HEK293T (cell line): ENCODE data around the gene HEXIM2.

Experiments
- CTCF ChIA-PET: fragments of 350-600 bp; formaldehyde crosslinking; extraction: SDS; loops from one replicate; lab custom pipeline; 2021; ENCODE audit warnings: antibody characterized with exemption, inconsistent platforms; lab: Yijun Ruan, JAX
- POLR2A ChIA-PET: fragments of 350-600 bp; formaldehyde crosslinking; extraction: SDS; loops from one replicate; lab custom pipeline; 2020; ENCODE audit warnings: antibody characterized with exemption, inconsistent platforms; lab: Yijun Ruan, JAX
- DNase-seq: peaks from one replicate; pipeline ENCODE4 v3.0.0; 2012; ENCODE audit warnings: mixed read lengths; ENCODE audit errors: extremely low spot score
- ARNT ChIP-seq: fragments of 450-650 bp; IDR thresholded peaks from 2 replicates; pipeline ENCODE4 v1.6.1; 2017; ENCODE audit warnings: mild to moderate bottlenecking
- BHLHE40 ChIP-seq: fragments of 450-650 bp; IDR thresholded peaks from 2 replicates; pipeline ENCODE4 v1.6.1; 2016; ENCODE audit warnings: mild to moderate bottlenecking, moderate library complexity, borderline replicate concordance
- CTBP1 ChIP-seq: fragments of 450-650 bp; IDR thresholded peaks from 2 replicates; pipeline ENCODE4 v1.6.1; 2016; ENCODE audit warnings: borderline replicate concordance
- ELF4 ChIP-seq: fragments of 450-650 bp; IDR thresholded peaks from 2 replicates; pipeline ENCODE4 v1.6.1; 2017; ENCODE audit warnings: antibody characterized with exemption
- FOXA1 ChIP-seq: fragments of 450-650 bp; IDR thresholded peaks from 2 replicates; pipeline ENCODE4 v1.6.1; 2016; ENCODE audit warnings: mild to moderate bottlenecking
- FOXK2 ChIP-seq: fragments of 450-650 bp; IDR thresholded peaks from 2 replicates; pipeline ENCODE4 v1.6.1; 2016; ENCODE audit warnings: mild to moderate bottlenecking
- FOXM1 ChIP-seq: fragments of 450-650 bp; IDR thresholded peaks from 2 replicates; pipeline ENCODE4 v1.6.1; 2017; ENCODE audit warnings: mild to moderate bottlenecking, borderline replicate concordance
- HDGF ChIP-seq: fragments of 450-650 bp; IDR thresholded peaks from 2 replicates; pipeline ENCODE4 v1.6.1; 2017; ENCODE audit warnings: antibody characterized with exemption, borderline replicate concordance
- L3MBTL2 ChIP-seq: fragments of 450-650 bp; conservative IDR thresholded peaks from 2 replicates; pipeline ENCODE4 v1.6.1; 2016; ENCODE audit warnings: mild to moderate bottlenecking
- LEF1 ChIP-seq: fragments of 450-650 bp; IDR thresholded peaks from 2 replicates; pipeline ENCODE4 v1.6.1; 2017; ENCODE audit warnings: mild to moderate bottlenecking, borderline replicate concordance
- NFRKB ChIP-seq: fragments of 450-650 bp; IDR thresholded peaks from 2 replicates; pipeline ENCODE4 v1.6.1; 2016; ENCODE audit warnings: mild to moderate bottlenecking, moderate library complexity
- PKNOX1 ChIP-seq: fragments of 450-650 bp; IDR thresholded peaks from 2 replicates; pipeline ENCODE4 v1.6.1; 2016
- SP1 ChIP-seq: fragments of 450-650 bp; IDR thresholded peaks from 2 replicates; pipeline ENCODE4 v1.6.1; 2017
- SUZ12 ChIP-seq: fragments of 450-650 bp; IDR thresholded peaks from 2 replicates; pipeline ENCODE4 v1.6.1; 2016; ENCODE audit warnings: mild to moderate bottlenecking
- TARDBP ChIP-seq: fragments of 450-650 bp; IDR thresholded peaks from 2 replicates; pipeline ENCODE4 v1.6.1; 2016
- ZNF384 ChIP-seq: fragments of 450-650 bp; IDR thresholded peaks from 2 replicates; pipeline ENCODE4 v1.6.1; 2016

The HEXIM2 gene

GRCh38 chr17:45115871-45116270, 45.8 kb upstream of the HEXIM2 start:
- CTCF ChIA-PET = interaction anchor here (1.8 kb wide), 1 partner anchor 19 kb away, joined by 10 read pairs; the partner anchor contains the start of gene ACBD4
- POLR2A ChIA-PET = no interaction called here
- no peak for TF ChIP-seq HDGF
- no peak for DNase-seq

GRCh38 chr17:45116434-45117016, 45.1 kb upstream of the HEXIM2 start:
- TF ChIP-seq HDGF = no peak
- no peak for TF ChIP-seq NFRKB
- no peak for TF ChIP-seq LEF1
- no peak for TF ChIP-seq L3MBTL2
- no peak for TF ChIP-seq ARNT
- no peak for TF ChIP-seq SUZ12
- TF ChIP-seq TARDBP = no peak
- no peak for TF ChIP-seq BHLHE40
- TF ChIP-seq ZNF384 = no peak
- TF ChIP-seq SP1 = no peak
- TF ChIP-seq CTBP1 = no peak
- TF ChIP-seq FOXK2 = no peak
- no peak for TF ChIP-seq FOXA1
- CTCF ChIA-PET = interaction anchor here (1.8 kb wide), 1 partner anchor 19 kb away, joined by 10 read pairs; the partner anchor contains the start of gene ACBD4
- DNase-seq = no peak
- POLR2A ChIA-PET = no interaction called here

GRCh38 chr17:45117334-45117733, 44.3 kb upstream of the HEXIM2 start:
- ChIA-PET CTCF (interaction anchor here (3.0 kb wide), 1 partner anchor 18 kb away, joined by 15 read pairs; the partner anchor contains the start of gene ACBD4), POLR2A (interaction anchor here (1.1 to 1.9 kb wide), 2 partner anchors 8 to 44 kb away, joined by 3 to 6 read pairs; partner anchors contain the start of gene HEXIM2)
- no peak for DNase-seq
- TF ChIP-seq FOXM1 = no peak
- TF ChIP-seq PKNOX1 = no peak
- no peak for TF ChIP-seq BHLHE40
- no peak for TF ChIP-seq ZNF384
- no peak for TF ChIP-seq ARNT
- no peak for TF ChIP-seq SP1

- ChIA-PET POLR2A (interaction anchor here (1.1 to 1.9 kb wide), 3 partner anchors 9 to 43 kb away, joined by 3 to 6 read pairs (median 3); partner anchors contain the start of gene HEXIM2), CTCF (interaction anchor here (3.0 kb wide), 1 partner anchor 17 kb away, joined by 15 read pairs; the partner anchor contains the start of gene ACBD4)
- no peak for TF ChIP-seq L3MBTL2
- TF ChIP-seq ARNT = no peak
- TF ChIP-seq ZNF384 = no peak
- no peak for TF ChIP-seq CTBP1
- no peak for TF ChIP-seq BHLHE40
- TF ChIP-seq FOXK2 = no peak
- no peak for TF ChIP-seq SUZ12
- no peak for TF ChIP-seq ELF4
- TF ChIP-seq SP1 = no peak
- TF ChIP-seq NFRKB = no peak
- no peak for TF ChIP-seq FOXA1
- no peak for TF ChIP-seq LEF1
- no peak for TF ChIP-seq FOXM1
- no peak for TF ChIP-seq TARDBP
- TF ChIP-seq HDGF = no peak
- TF ChIP-seq PKNOX1 = no peak
- DNase-seq = no peak
These were observed 43.6 kb upstream of the HEXIM2 start for GRCh38 chr17:45117848-45118646.

- ChIA-PET POLR2A (interaction anchor here (1.1 to 1.9 kb wide), 3 partner anchors 9 to 43 kb away, joined by 3 to 6 read pairs (median 3); partner anchors contain the start of gene HEXIM2), CTCF (interaction anchor here (3.0 kb wide), 1 partner anchor 17 kb away, joined by 15 read pairs; the partner anchor contains the start of gene ACBD4)
- no peak for DNase-seq
- TF ChIP-seq CTBP1 = no peak
- TF ChIP-seq LEF1 = no peak
- TF ChIP-seq TARDBP = no peak
- no peak for TF ChIP-seq FOXM1
- no peak for TF ChIP-seq SUZ12
- TF ChIP-seq NFRKB = no peak
- no peak for TF ChIP-seq PKNOX1
- no peak for TF ChIP-seq SP1
- TF ChIP-seq ZNF384 = no peak
- no peak for TF ChIP-seq ELF4
- no peak for TF ChIP-seq FOXK2
- TF ChIP-seq BHLHE40 = no peak
- TF ChIP-seq HDGF = no peak
- TF ChIP-seq FOXA1 = no peak
- TF ChIP-seq ARNT = no peak
- no peak for TF ChIP-seq L3MBTL2
These were observed 43.0 kb upstream of the HEXIM2 start for GRCh38 chr17:45118691-45119090.
